ENCODE data around the gene DUSP23.

Gene DUSP23

GRCh38 chr1:159780583-159781582, at the start of gene DUSP23:
DUSP23 (plus strand) TSS chr1:159780962; CDS start chr1:159781101, 139 bp downstream.
- intact Hi-C loops (cut with DNase I) = loop anchor here (1.0 to 2.0 kb wide), 2 partner anchors 73 to 110 kb away; no protein-coding TSS in a partner anchor
- peak; percentile 94 to 99 (median 96) for DNase-seq

- intact Hi-C loops (cut with DNase I) = no loop called here
These were observed 43.4 kb upstream of the DUSP23 start for GRCh38 chr1:159737238-159737916.

GRCh38 chr1:159743651-159744410, 36.9 kb upstream of the DUSP23 start:
- intact Hi-C loops (cut with DNase I) = no loop called here

More at GRCh38 chr1:159737238-159737916, 43.4 kb upstream of the DUSP23 start:
- DNase-seq = no peak

GRCh38 chr1:159746666-159747065, 34.1 kb upstream of the DUSP23 start:
- DNase-seq = no peak
- intact Hi-C loops (cut with DNase I) = no loop called here

More at GRCh38 chr1:159743651-159744410, 36.9 kb upstream of the DUSP23 start:
- no peak for DNase-seq

GRCh38 chr1:159748370-159748769, 32.4 kb upstream of the DUSP23 start:
- intact Hi-C loops (cut with DNase I) = no loop called here
- DNase-seq = no peak

GRCh38 chr1:159749630-159750029, 31.1 kb upstream of the DUSP23 start:
- no peak for DNase-seq
- intact Hi-C loops (cut with DNase I) = no loop called here

GRCh38 chr1:159750621-159751020, 30.1 kb upstream of the DUSP23 start:
- DNase-seq = no peak
- intact Hi-C loops (cut with DNase I) = no loop called here

GRCh38 chr1:159751031-159751430, 29.7 kb upstream of the DUSP23 start:
- intact Hi-C loops (cut with DNase I) = no loop called here
- DNase-seq = no peak

GRCh38 chr1:159752135-159752580, 28.6 kb upstream of the DUSP23 start:
- intact Hi-C loops (cut with DNase I) = no loop called here
- no peak for DNase-seq

GRCh38 chr1:159753386-159753785, 27.4 kb upstream of the DUSP23 start:
- DNase-seq = no peak

GRCh38 chr1:159755451-159756007, 25.2 kb upstream of the DUSP23 start:
- intact Hi-C loops (cut with DNase I) = no loop called here
- no peak for DNase-seq

More at GRCh38 chr1:159753386-159753785, 27.4 kb upstream of the DUSP23 start:
- intact Hi-C loops (cut with DNase I) = no loop called here

- no peak for DNase-seq
These were observed 24.4 kb upstream of the DUSP23 start for GRCh38 chr1:159756397-159756796.

GRCh38 chr1:159763686-159764085, 17.1 kb upstream of the DUSP23 start:
- intact Hi-C loops (cut with DNase I) = no loop called here
- no peak for DNase-seq

More at GRCh38 chr1:159756397-159756796, 24.4 kb upstream of the DUSP23 start:
- intact Hi-C loops (cut with DNase I) = no loop called here

- DNase-seq = no peak
- intact Hi-C loops (cut with DNase I) = no loop called here
These were observed 15.0 kb upstream of the DUSP23 start for GRCh38 chr1:159765806-159766205.

- no peak for DNase-seq
- intact Hi-C loops (cut with DNase I) = no loop called here
These were observed 9.5 kb upstream of the DUSP23 start for GRCh38 chr1:159771127-159771895.

GRCh38 chr1:159774465-159774864, 6.3 kb upstream of the DUSP23 start:
- intact Hi-C loops (cut with DNase I) = no loop called here
- DNase-seq = no peak

- intact Hi-C loops (cut with DNase I) = no loop called here
- DNase-seq = no peak
These were observed 5.0 kb upstream of the DUSP23 start for GRCh38 chr1:159775716-159776115.

- intact Hi-C loops (cut with DNase I) = no loop called here
- no peak for DNase-seq
These were observed 2.5 kb upstream of the DUSP23 start for GRCh38 chr1:159778266-159778665.

- intact Hi-C loops (cut with DNase I) = no loop called here
- no peak for DNase-seq
These were observed 1.3 kb upstream of the DUSP23 start for GRCh38 chr1:159779403-159779851.

Data from posterior cingulate gyrus (tissue), 11 donors.